Ovary (tissue), 3 donors: ENCODE measurements around the gene CYSRT1.

Source experiments
- CTCF ChIP-seq, 3 donors: fragments of 450-650 bp in 2 of 3; fragments of 200-600 bp in 1 of 3; IDR thresholded peaks; one replicate each; pipeline versions ENCODE4 v1.5.1 to v1.8.0; 2016 to 2022; ENCODE audit warnings: antibody characterized with exemption in 3 of 3, mild to moderate bottlenecking in 1 of 3
- EP300 ChIP-seq: sonication (generic); formaldehyde crosslinking; IDR thresholded peaks from one replicate; pipeline ENCODE4 v1.6.1; 2017; ENCODE audit warnings: antibody characterized with exemption
- POLR2A ChIP-seq: fragments of 450-650 bp; IDR thresholded peaks from one replicate; pipeline ENCODE4 v1.6.1; 2017; ENCODE audit warnings: antibody characterized with exemption, mild to moderate bottlenecking, moderate library complexity
- donor health status: DM: no; HTN: no; CAD: no.

- TF ChIP-seq EP300, result no peak
- peak; percentile 35 to 77 (median 63) for TF ChIP-seq CTCF (IDR thresholded peaks at IDR 0.05)
- TF ChIP-seq POLR2A, result no peak
These were observed 2.3 kb downstream of the CYSRT1 start, which contains the start of gene RNF224 for GRCh38 chr9:137227054-137227852.
